NCI-H1048 (cell line): ENCODE results near the gene ITGB4.
"Not testable (repeated sequence)": the region's sequence is repeated elsewhere in the genome, so short reads cannot be mapped to it uniquely, and the experiment has no call there.

Experiments
- DNase-seq: peaks from one replicate; lab custom pipeline; 2025; lab: John Stamatoyannopoulos, UW

The ITGB4 gene

DNA sequence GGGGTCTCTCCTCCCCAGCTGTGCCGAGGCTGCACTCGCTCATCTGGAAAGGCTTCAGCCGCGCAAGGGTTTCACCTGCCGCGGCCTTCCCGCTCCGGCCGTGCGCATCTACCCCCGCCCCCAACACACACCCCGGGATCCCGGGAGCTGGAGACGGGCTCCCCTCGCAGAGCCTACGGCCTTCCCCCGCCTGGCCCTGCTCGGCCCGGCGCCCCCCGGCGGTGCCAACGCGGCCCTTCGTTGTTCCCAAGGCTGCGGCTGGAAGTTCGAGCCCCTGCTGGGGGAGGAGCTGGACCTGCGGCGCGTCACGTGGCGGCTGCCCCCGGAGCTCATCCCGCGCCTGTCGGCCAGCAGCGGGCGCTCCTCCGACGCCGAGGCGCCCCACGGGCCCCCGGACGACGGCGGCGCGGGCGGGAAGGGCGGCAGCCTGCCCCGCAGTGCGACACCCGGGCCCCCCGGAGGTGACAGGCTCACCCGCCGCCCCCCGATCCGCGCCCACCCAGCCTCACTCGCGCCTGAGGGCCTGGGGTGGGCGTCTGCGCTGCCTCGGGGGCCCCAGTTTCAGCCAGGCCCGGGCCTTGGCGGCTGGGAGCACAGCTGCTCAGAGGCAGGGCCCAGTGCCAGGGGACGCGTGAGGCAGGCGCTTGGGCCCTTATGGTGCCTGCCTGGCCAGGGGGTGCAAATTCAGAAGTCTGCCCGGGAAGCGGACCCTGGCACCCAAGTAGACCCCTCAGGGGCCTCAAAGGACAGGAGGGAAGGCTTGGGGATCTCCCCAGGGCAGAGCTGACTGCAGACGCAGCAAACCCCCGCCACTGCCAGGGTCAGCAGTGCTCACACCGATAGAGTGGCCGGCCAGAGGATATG is 32.5 kb downstream of the ITGB4 start:
- DNase-seq = no peak

DNA sequence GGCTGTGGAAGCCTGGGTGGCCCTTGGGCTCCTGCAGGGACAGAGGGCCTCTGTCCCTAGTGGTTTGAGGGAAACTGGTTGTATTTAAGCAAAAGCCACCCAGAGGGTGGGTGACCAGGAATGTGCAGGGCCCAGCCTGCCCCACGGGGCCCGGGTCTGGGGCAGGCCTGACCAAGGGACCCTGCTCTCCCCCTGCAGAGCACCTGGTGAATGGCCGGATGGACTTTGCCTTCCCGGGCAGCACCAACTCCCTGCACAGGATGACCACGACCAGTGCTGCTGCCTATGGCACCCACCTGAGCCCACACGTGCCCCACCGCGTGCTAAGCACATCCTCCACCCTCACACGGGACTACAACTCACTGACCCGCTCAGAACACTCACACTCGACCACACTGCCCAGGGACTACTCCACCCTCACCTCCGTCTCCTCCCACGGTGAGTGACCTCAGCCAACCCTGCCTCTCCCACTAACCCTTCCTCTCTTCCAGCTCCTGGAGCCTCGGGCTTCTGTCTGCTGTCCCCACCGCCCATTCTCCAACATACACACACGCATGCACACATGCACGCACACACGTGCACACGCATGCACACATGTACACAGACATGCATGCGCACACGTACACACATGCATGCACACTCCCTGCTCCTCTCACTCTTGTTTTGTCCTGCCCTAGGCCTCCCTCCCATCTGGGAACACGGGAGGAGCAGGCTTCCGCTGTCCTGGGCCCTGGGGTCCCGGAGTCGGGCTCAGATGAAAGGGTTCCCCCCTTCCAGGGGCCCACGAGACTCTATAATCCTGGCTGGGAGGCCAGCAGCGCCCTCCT is 33.3 kb downstream of the ITGB4 start:
- no peak for DNase-seq

DNA sequence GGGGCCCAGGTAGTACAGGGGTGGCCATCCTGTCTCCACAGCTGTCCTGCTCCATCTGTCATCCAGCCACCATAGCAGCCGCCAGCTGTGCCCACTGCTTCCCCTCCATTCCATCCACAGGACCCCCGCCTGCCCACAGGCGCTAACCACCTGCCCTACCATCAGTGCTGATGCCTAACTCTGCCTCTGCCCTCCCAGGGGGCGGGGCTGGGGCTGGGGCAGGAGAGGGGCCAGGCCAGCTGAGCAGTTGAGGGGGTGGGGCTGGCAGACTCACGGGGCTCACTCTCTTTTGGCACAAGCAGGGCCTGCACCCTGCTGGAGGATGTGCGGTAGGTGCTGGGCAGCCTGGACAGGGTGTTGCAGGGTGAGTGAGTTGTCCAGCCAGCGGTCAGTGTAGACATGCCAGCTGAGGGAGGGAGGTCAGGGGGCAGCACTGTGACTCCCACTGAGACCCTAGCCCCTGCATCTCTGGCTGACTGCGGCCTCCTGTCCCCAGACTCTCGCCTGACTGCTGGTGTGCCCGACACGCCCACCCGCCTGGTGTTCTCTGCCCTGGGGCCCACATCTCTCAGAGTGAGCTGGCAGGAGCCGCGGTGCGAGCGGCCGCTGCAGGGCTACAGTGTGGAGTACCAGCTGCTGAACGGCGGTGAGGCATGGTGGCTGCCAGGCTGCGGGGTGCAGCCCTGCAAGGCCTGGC is 34.1 kb downstream of the ITGB4 start:
- DNase-seq = no peak

DNA sequence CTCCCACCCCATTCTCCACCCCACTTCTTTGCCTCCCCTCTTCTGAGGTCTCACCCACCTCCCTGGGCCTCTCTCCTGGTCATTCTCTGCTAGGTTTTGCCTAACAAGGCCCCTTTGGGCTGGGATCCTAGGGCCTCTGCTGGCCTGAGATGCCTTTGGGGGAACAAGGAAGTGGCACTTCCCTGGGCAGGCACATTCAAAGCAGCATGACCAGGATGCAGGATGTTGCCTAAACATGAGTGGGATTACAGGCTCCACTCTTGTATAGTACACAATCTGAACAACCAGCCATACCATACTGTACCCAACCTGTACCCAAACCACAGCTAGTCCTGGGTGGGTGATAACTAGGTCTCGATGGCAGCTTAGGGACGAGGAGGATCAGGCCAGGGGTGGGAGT is 34.7 kb downstream of the ITGB4 start:
- DNase-seq = no peak

DNA sequence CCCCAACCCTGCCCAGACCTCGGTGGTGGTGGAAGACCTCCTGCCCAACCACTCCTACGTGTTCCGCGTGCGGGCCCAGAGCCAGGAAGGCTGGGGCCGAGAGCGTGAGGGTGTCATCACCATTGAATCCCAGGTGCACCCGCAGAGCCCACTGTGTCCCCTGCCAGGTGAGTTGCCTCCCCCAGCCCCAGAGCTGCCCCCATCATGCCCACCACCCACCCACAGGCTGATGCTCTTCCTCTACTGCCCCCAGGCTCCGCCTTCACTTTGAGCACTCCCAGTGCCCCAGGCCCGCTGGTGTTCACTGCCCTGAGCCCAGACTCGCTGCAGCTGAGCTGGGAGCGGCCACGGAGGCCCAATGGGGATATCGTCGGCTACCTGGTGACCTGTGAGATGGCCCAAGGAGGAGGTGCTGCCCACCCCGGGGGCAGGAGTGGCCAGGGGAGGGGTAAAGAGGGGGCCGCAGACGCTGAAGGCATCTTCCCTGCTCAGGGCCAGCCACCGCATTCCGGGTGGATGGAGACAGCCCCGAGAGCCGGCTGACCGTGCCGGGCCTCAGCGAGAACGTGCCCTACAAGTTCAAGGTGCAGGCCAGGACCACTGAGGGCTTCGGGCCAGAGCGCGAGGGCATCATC is 35.3 kb downstream of the ITGB4 start:
- no peak for DNase-seq

DNA sequence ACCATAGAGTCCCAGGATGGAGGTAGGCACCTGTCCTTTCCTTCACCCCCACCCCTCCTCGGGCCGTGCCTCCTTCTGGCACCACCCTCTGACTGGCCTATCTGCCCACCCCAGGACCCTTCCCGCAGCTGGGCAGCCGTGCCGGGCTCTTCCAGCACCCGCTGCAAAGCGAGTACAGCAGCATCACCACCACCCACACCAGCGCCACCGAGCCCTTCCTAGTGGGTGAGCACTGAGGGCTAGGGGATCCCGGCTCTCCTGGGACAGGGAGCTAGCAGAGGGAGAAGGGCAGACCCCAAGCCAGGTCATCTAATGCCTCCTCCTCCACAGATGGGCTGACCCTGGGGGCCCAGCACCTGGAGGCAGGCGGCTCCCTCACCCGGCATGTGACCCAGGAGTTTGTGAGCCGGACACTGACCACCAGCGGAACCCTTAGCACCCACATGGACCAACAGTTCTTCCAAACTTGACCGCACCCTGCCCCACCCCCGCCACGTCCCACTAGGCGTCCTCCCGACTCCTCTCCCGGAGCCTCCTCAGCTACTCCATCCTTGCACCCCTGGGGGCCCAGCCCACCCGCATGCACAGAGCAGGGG is 35.9 kb downstream of the ITGB4 start:
- no peak for DNase-seq

DNA sequence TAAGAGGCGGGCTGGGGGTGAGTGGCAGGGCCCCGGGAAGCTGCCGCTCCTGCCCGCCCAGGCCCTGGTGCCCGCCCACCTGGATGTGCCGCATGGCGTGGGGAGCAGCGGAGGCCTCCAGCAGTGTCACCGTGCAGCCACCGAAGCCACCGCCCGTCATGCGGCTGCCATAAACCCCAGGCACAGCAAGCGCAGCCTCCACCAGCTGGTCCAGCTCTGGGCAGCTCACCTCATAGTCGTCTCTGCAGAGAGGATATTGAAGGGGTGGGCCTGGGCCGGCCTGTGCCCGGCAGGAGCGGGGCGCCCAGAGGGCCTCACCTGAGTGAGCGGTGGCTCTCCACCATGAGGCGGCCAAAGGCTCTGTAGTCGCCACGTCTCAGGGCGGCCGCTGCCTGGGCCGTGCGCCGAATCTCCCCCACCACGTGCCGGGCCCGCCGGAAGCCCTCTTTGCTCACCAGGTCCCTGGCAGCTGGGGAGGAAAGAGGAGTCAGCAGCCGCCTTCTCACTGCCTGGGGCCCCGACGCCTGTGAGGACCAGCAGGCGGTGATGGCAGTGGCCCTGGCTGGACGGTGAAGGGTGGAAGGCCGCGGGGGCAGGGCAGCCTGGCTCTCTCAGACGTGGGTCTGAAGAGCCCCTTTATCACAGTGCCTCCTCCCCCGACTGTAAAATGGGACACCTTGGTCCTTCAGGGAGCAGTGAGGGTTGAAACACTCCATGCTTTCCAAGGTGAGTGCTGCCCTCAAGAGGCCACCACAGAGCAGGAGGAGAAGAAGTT is 37.1 kb downstream of the ITGB4 start:
- DNase-seq = no peak

DNA sequence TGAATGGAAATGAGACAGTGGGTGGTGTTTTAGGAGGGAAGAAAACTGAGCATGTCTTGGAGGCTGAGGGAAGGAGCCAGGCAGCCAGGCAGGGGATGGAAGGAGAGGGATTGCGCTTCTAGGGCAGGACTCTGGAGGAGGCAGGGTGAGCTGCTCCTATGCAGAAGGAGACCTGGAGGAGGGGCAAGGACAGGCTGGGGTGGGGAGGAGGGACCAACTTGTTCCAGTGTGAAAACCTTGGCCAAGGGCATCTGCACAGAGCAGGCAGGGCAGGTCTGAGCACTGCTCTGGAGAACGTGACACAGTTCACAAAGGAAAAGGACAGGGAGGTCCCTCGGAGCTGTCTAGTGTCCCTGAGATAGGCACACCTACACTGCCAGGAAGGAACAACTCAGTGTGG is 38.2 kb downstream of the ITGB4 start:
- DNase-seq = no peak

DNA sequence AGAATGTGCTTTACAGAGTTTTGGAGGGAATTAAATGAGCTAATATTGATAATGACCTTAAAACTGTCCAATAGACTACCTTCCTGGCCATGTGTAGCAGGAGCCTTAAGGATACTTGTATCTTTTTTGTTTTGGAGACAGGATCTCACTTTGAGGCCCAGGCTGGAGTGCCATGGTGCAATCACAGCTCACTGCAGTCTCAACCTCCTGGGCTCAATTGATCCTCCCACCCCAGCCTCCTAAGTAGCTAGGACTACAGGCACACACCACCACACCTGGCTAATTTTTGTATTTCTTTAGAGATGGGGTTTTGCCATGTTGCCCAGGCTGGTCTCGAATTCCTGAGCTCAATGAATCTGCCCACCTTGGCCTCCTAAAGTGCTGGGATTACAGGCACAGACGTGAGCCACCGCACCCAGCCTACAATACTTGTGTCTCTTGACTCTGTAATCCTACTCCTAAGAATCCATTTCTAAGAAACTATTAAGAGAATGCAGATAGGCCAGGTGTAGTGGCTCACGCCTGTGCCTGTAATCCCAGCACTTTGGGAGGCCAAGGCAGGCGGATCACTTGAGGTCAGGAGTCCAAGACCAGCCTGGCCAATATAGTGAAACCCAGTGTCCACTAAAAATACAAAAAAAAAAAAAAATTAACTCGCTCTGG is 38.9 kb downstream of the ITGB4 start:
- not testable (repeated sequence) for DNase-seq

DNA sequence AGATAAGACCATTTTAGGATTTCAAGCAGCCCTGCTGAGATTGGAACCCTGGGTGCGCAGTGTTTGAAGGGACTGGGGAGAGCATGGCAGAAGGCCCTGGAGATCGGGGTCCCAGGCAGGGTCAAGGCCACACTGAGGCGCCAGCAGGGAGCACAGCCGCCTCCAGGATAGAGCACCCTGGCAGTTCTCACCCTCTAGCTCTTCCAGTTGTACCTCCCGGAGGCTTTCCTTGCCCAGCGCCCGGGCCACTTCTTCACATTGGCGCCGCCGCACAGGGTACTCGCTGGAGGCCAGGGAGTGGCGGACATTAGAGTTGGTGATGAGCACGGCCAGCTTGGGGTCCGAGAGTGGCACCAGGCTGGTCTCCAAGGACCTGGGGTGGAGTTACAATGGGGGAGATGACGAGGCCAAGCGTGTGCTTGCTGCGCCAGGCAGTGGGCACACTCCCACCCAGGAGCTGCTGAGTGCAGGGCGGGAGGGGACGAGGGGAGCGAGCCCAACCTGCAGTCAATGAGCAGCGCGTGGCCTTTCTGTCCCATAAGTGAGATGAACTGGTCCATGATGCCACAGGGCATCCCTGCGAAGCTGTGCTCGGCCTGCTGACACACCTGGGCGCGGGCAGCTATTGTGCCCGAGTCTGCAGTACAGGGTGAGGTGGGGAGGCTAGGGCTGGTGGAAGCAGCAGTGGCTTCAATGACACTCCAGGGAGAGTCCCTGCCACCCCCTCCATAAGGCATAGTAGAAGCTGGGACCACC is 41.4 kb downstream of the ITGB4 start:
- no peak for DNase-seq

DNA sequence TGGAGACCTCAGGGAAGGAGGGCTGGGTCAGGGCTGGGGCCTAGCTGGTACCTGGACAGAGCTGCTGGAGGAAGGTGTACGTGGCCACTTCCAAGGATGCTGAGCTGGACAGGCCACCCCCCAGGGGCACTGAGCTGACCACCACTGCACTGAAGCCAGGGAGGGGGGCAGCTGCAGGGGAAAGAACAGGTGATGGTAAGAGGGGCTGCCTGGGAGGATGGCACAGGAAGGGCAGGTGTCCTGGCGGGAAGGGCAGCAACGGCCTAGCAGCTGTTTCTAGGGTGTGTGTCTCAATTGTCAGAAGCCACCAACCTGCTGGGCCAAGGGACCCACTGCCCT is 42.0 kb downstream of the ITGB4 start:
- no peak for DNase-seq

DNA sequence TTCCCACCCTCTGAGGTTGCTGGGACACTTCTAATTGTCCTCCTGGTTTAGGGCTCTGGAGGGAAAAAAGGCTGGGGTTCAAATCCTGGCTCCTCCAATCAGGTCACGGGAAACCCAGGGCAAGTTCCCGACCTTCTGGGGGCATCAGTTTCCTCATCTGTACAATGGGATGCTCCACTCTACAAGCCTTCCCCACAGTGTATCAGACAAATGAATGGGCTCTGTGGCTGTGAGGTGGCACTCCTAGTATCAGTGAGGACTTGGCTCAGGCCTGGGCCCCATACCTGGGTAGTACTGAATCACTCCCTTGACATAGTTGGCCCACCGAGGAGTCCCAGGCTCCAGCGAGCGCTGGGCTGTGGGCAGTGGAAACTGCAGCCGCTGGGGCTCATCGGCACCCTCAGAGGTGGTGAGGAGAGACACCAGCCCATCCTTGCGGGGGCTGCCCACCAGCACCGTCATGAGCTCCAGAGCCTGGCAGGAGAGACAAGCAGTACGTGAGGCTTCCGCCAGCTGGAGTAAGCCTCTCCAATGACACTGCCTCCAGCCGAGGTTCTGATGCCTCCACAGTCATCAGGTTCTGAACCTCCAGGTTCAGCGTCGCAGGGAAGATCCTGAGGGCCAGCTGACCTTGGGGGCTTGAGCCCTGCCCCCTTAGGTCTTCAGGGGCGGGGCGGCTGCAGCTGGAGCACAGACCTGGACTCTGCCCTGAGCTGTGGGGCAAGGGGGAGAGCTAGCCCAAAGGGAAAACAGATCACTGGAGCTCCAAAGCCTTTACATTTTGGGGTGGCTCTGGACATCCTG is 42.6 kb downstream of the ITGB4 start:
- no peak for DNase-seq

DNA sequence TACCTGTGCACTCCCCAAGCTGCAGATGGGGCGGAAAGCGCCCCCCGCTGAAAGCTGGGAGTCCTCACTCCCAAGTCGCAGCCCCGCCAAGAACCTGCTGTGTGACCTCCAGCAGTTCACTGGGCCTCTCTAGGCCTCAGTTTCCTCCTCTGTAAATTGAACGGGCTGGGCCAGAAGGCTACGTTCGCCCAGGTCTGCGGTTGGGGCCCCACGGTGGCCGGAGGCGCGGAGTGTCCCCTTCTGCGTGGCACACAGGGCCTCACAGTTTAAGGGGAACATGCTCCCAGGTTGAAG is 43.1 kb downstream of the ITGB4 start:
- no peak for DNase-seq

DNA sequence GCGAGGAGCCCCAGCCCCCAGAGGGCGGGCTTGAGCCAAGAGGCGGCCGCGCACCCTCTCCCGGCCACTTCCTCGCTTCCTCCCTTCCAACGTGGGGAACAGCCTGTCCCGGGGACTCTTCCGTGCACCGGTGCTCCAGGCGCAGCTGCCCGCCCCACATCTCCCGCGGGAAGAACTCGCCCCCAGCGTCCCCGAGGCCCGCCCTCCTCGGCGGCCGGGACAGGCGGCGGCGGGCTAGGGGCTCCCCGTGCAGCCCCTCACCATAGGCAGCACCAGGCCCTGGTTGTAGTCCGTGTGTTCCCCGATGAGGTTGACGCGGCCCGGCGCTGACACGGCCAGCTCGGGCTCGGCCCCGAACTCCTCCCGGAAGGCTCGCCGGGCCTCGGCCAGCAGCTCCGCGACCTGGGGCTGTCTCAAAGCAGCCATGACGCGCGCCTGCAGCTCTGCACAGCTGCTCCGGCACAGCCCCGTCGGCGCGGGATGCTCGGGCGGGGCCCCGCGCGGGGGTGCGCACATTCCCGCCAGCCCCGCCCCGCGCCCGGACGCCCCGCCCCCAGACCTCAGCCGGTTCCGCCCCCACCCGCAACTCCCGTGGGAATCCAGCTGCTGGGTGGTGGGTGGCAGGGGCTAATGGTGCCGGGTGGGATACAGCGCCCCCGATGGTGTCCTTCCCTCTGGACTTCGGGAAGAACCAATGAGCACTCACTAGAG is 43.6 kb downstream of the ITGB4 start, which contains the start of gene GALK1:
TSS of gene GALK1 (minus strand) at position 482 of the 711 bp plus-strand sequence. CDS start at position 426, 56 bp downstream.
- no peak for DNase-seq

DNA sequence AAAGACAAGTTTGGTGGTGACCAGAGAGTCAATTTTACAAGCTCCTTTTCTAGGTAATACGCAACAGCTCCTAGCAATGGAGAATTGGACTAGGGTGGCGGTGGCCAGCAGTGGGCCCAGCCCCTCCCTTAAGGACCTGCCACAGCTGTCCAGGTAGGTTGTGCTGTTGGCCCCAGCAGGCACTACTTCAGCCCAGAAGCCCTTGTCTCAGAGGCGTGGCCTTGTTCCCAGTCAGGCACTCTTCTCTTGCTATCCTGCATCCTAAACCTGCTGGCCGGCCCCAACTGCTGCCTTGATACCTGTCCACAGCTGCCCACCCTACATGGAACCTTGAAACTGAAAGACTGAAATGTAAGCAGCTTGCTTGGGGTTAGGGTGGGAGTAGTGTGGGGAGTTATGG is 44.7 kb downstream of the ITGB4 start:
- no peak for DNase-seq

DNA sequence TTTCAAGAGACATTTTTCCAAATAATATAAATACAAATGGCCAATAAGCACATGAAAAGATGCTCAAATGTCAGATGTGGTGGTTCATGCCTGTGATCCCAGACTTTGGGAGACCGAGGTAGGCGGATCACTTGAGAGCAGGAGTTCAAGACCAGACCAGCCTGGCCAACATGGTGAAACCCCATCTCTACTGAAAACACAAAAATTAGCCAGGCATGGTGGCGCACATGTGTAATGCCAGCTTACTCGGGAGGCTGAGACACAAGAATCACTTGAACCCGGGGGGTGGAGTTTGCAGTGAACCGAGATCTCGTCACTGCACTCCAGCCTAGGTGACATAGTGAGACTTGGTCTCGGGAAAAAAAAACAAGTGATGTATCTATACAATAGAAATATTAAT is 46.6 kb downstream of the ITGB4 start:
- no peak for DNase-seq

DNA sequence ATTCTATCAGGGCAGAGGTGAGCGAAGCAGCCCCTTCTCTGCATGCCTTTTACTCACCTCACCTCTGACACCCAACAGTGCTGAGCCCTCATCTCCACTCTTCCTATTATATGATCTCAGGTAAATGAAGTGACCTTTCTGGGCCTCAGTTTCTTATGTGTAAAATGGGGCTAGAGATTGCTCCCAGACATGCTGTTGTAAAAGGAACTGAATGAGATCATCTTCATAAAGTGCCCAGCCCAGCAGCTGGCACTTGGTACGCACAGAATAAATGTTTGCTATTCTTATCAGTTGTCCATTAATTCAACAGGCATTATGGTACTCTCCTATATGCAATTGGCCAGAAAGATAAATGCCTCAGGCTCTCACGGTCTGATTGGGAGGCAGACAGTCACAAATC is 48.3 kb downstream of the ITGB4 start:
- DNase-seq = no peak
